ENCODE results near the gene HES2.

DNA sequence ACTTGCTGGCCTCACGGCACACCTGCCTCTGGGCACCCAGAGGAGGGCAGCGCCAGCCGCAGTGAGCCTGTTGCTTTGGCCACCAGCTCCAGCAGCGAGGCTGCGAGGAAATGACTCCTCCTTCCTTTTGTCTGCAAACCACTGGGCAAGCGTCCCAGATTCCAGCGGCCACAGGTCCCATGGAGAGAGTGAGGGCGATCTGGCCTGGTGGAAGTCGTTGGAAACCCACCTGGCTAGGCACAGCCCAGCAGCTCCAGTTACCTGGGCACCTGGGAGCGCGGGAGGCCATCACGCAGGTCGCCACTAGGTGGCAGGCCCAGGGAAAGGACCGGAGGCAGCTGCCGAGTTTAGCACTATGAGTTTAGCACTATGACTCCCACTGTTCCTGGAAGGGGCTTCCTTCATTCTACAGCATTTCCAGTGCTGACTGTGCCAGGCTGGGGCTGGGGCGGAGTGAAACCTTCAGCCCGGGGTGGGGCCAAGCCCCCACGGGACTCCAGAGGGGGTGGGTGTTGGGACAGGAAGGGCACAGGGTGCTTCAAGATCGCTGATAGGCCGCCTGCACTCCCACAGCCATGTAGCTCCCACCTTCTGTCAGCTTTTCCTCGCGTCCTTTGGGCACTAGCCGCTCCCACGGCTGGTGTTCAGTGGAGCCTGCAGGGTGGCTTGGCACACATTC, 3.7 kb upstream of the HES2 start:
- TF ChIP-seq, protein P1, sequence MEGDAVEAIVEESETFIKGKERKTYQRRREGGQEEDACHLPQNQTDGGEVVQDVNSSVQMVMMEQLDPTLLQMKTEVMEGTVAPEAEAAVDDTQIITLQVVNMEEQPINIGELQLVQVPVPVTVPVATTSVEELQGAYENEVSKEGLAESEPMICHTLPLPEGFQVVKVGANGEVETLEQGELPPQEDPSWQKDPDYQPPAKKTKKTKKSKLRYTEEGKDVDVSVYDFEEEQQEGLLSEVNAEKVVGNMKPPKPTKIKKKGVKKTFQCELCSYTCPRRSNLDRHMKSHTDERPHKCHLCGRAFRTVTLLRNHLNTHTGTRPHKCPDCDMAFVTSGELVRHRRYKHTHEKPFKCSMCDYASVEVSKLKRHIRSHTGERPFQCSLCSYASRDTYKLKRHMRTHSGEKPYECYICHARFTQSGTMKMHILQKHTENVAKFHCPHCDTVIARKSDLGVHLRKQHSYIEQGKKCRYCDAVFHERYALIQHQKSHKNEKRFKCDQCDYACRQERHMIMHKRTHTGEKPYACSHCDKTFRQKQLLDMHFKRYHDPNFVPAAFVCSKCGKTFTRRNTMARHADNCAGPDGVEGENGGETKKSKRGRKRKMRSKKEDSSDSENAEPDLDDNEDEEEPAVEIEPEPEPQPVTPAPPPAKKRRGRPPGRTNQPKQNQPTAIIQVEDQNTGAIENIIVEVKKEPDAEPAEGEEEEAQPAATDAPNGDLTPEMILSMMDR (IDR thresholded peaks at IDR 0.05; ENCODE audit: insufficient read depth, low read length, poor library complexity, severe bottlenecking), result peak; percentile 85
- TF ChIP-seq EZH2phosphoT487 (conservative IDR thresholded peaks at IDR 0.05; ENCODE audit: low read length), result no peak
